ENCODE results near the gene NCSTN.
A peak's percentile ranks its signal among the peaks of the same experiment; 100 is the strongest.

NCSTN gene

DNA sequence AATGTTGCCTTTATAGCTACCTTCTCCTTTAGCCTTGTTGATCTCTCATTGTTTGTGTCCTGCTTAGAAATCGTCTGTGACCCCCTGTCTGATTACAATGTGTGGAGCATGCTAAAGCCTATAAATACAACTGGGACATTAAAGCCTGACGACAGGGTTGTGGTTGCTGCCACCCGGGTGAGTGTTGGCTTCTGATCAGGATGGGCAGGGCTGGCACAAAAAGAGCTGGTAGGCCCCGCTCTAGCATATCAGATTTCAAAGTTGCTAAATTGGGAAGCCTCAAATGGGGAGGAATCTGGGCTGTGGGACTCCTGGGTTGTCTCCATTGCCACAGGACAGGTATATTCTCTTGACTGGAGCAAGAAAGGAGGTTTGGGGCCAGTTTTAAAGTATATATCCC lies 8.4 kb downstream of the NCSTN start:
- DNase-seq = no peak

DNA sequence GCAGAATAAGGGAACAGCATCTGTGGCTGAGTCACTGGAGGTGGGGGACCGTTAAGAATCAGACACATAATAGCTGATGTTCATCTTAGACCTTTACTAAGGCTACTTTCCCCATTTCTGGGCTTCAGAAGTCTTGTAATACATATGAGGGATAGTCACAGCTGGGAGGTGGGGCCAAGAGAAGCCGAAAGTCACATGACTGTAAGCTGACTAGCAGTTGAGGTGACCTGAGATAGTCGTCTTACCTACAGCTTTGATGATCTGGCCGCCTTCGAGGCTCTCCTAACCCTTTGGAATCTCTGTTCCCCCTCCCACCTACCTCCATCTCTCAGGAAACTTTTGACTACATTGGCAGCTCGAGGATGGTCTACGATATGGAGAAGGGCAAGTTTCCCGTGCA lies 9.4 kb downstream of the NCSTN start:
- no peak for DNase-seq

DNA sequence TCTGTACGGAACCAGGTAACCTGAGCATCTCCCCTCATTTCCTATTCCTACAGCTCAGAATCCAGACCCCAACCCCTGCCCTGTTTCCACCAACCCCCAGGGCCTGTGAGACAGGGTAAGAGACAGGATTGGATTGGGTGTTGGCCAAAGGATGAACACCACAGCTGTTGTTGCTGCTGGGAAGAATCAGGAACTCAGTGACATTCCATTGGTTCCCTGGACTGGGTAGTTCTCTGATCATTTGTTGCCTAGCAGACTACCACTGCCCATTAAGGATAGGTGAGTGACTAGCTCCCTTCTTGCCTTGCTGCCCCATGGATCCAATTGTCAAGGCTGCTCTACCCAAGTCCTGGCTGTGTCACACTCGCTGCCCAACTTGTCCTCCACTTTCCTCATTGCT lies 10.0 kb downstream of the NCSTN start:
- DNase-seq = peak in 1 of 58 donors; percentile 28

- peak in 3 of 58 donors; percentile 8 to 14 (median 13) for DNase-seq
These were observed 11.3 kb downstream of the NCSTN start for GRCh38 chr1:160354388-160354985.

- DNase-seq = no peak
These were observed 14.3 kb downstream of the NCSTN start for GRCh38 chr1:160357286-160358002.

GRCh38 chr1:160358073-160358472 lies 14.9 kb downstream of the NCSTN start:
- DNase-seq = no peak

DNA sequence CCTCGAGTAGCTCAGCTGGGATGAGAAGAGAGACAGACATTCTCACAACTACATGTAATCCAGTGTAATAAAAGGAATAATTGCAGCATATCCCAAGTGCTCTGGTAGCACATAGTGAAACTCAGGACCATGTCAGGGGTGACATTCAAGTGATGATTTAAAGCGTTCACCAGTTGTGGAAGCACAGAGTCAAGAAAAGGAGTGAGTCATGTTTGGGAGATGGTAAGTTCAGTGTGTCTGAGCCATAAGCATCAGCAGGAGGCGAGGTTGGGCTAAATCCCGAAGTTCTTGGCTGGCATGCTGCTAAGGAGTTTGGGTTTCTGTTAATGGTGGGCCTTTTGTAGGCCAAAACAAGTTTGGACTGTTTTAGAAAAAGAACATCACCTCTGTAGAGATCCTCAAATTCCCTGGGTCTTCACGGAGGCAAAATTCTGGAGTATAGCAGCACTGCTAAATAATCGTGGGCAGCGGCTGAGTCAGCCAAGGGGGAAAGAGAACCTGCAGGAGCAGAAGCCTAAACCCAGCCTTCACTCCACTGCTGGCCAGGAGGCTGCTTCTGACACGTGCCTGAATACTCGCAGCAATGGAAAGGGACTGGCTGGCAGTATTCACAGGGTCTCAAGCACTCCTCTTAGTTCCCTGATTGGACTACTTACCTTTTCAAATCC lies 16.5 kb downstream of the NCSTN start:
- no peak for DNase-seq

GRCh38 chr1:160360227-160360695 lies 17.1 kb downstream of the NCSTN start:
- no peak for DNase-seq

- no peak for DNase-seq
These were observed 18.0 kb downstream of the NCSTN start for GRCh38 chr1:160361199-160361598.

DNA sequence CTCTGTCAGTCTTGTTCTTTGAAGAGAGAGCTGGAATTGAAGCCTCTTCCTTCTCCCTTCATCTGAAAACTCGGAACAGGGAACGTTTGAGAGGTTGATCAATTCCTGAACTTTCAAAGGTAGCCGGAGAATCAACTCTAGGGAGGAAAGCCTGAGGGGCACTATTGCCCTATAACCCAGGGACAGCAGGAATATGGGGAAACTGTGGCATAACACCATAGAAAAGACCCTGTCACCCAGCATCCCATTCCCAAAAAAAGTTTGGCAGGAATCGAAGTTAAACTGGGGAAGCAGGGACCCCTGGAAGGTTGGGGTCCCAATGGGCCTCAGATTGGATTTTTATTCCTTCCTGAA lies 18.6 kb downstream of the NCSTN start:
- no peak for DNase-seq

- DNase-seq = no peak
These were observed 19.2 kb downstream of the NCSTN start for GRCh38 chr1:160362168-160362957.

DNA sequence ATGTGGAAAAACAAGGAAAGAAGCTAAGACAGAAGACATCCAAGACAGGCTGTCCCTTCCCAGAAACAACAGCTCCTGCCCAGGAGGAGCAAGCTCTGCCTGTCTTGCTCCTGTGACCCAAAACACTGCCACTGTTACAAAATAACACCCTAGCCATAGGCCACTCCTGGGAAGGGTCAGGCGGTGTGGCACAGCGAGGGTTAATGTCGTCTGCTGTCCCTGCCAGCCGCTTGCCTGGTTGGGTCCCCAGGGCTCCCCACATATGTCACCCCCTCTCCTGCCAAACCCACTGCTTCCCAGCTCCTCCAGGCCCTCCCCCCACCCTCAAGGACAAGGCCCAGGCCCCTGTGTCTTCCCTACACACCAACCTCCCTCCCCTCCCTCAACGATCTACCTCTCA lies 19.8 kb downstream of the NCSTN start:
- no peak for DNase-seq

DNA sequence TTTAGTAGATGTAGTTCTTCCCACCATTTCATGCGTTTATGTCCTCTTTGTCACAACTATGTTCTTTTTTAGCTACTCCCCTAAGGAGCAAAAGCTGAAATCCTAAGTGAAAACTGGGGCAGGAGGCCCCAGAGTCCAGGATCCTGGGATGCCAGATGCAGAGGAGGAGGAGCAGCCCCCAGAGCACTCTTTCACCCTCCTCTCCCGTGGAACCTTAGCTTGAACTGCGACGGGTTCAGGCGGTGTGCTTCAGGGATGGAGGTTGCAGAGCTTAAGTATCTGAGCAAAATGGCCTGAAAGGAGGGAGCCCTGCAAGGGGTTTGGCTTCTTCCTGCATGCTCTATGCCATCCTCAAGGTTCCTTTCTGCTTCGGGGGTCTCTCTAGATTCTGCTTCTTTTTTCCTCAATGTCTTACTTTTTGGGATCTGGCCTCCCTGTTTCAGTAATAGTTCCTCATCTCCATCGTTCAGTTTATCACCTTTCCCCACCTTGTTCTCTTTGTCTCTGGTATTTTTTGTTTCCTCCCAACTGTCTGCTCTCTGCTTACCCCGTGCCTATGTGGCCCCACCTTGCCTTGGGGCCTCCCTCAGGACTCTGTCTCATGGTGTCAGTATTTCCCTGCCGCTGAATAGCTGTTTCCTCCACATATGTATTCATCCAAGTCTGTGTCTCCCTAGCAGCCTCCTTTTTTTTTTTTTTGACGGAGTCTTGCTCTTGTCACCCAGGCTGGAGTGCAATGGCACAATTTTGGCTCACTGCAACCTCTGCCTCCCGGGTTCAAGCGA lies 21.0 kb downstream of the NCSTN start:
- no peak for DNase-seq

GRCh38 chr1:160365325-160365724 lies 22.1 kb downstream of the NCSTN start:
- no peak for DNase-seq

- DNase-seq = no peak
These were observed 23.7 kb downstream of the NCSTN start, which contains the start of gene NHLH1 for GRCh38 chr1:160366731-160367515. Gene NHLH1 (plus strand): TSS chr1:160367071. CDS start chr1:160370732, 3,661 bp downstream.

DNA sequence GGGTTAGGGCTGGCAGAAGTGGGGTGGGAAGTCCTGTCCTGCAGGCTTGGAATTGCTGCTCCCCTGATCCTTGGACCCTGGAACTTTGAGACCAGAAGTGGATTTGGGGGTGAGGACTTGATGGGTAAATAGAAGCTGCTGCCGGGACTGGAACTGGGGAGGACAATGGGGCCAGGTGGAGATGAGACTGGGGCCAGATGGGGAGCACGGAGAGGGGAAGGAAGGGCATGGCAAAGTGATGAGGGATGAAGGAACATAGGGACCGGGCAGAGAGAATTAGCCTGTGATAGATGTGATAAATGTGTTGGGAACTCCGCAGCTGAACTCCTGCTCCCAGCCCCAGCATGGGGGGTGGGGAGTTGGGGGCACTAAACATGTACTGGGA lies 24.3 kb downstream of the NCSTN start:
- no peak for DNase-seq

DNA sequence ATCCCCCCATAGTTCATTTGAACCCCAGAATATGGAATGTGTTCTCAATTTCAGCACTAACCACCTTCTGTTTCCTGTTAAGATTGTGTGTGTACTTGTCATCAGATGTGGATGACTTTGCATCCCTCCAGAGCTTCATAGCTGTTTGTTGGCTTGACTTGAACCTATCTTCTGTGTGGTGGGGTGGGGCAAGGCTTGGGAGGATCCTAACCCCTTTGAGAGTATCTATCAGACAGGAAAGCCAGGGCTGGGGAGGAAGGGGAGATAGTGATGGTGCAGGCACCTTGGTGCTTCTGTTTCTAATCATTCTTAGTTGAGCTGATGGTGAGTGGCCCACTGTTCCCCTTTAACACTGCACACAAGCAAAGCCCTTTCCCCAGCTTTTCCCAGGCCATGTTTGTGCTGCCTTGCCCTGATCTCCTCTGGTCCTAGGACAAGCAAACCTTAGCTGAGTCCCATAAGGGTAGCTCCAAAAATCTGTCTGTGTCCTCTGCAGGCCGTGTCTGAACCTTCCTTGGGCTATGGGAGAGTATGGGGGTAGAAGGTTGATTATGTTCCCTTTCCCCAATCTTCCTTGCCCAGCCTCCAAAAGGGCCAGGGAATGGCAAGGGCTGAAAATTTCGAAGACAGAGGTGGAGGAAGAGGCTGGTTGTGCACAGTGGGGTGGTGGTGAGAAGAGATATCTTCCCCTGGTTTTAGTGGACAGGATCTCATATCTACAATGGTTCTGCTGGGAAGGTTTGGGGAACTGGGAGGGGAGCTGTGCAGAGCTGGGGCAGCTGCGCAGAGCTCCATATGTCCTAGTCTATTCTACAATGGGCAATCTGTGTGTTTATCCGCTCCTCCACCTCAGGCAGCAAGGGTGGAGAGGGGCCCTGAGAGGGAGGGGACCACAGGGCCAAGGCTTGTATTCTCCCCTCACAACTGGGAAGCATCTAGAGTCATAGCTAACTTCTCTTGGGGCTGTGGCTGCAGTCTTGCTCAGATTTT lies 25.0 kb downstream of the NCSTN start:
- no peak for DNase-seq

GRCh38 chr1:160369087-160369486 lies 25.9 kb downstream of the NCSTN start:
- DNase-seq = no peak
